HG03558 (cell line): ENCODE data around the gene SMCO2.

ENCODE experiments used
- ATAC-seq: cut with Tn5 transposase; IDR thresholded peaks from one replicate; pipeline ENCODE4 v1.9.1; 2021; ENCODE audit warnings: moderate number of reproducible peaks; ENCODE audit not compliant: unreplicated experiment; ENCODE audit errors: extremely low read depth

SMCO2 gene

DNA sequence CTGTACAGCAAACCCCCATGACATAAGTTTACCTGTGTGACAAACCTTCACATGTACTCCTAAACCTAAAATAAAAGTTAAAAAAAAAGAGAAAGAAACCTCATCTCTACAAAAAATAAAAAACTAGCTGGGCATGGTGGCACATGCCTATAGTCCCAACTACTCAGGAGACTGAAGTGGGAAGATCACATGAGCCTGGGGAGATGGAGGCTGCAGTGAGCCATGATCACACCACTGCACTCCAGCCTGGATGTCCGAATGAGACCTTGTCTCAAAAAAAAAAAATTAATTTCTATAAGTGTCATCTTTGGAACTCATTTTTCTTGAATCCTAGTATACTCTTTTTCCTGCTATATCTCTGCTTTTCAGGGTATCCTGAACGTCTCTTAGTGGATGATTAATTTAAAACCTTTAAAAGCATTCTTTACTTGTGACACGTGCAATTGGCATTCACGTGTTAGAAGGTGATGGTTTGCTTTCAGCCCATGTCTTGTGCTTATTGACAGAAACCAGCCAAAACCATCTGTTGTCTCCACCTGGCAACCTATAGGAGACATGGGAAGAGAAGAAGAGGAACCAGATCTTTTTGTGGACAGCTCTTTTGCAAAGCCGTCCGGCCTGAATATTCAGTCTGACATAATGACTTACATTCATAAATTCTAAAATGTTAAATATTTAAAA, 46.9 kb downstream of the SMCO2 start:
- no peak for ATAC-seq

DNA sequence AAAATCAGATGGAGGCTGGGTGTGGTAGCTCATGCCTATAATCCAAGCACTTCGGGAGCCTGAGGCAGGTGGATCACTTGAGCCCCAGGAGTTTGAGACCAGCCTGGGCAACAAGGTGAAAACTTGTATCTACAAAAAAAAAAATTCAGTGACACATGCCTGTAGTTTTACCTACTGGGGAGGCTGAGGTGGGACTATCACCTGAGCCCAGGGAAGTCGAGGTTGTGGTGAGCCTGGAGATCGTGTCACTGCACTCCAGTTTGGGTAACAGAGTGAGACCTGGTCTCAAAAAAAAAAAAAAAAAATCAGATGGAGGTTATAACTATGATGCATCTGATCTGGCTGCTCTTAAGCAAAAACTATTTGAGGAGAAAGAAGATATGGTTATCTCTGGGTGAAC, 50.9 kb downstream of the SMCO2 start:
- no peak for ATAC-seq

DNA sequence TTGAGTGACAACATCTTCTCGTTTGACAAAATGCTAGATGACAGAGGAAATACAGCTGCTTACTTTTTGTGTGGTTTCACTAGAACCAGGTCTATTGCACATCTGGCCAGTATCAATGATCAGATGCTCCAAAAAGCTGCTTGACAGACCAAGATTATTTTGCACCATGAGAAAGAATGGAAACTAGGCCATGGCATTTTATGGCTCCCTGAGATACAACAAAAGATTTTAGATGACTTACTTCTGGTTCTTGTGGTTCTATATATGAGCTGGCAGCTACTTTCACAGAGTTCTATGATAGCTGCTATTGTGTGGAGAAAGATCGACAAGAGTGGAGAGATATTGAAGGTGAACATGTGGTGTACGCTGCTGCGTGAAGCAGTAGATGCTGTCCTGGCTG, 51.6 kb downstream of the SMCO2 start:
- peak; percentile 90 for ATAC-seq

DNA sequence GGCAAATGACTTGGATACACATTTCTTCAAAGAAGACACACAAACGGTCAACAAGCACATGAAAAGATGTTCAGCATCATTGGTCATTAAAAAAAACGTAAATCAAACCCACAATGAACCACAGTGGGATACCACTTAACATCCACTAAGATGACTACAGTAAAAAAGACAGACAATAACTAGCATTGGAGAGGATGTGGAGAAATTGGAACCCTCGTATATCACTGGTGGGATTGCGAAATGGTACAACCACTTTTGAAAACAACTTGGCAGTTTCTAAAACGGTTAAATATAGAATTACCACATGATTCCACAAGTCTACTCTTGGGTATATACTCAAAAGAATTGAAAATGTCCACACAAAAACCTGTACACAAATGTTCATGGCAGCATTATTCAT, 52.2 kb downstream of the SMCO2 start:
- ATAC-seq: no peak

DNA sequence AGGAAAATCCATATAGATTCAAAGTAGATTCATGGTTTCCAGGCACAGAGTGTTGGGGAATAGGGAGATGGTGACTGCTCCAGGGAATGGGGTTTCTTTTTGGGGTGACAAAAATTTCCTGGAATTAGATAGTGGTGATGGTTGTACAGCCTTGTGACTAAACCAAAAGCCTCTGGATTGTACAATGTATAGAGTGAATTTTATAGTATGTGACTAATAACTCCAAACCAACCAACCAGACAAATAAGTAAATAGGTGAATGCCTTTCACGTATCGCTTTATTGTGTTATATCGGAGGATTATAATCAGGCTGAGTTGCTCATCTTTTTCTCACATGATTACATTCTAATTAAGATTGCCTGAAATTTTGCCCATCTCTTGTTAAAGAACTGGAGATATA, 52.8 kb downstream of the SMCO2 start:
- ATAC-seq: no peak

DNA sequence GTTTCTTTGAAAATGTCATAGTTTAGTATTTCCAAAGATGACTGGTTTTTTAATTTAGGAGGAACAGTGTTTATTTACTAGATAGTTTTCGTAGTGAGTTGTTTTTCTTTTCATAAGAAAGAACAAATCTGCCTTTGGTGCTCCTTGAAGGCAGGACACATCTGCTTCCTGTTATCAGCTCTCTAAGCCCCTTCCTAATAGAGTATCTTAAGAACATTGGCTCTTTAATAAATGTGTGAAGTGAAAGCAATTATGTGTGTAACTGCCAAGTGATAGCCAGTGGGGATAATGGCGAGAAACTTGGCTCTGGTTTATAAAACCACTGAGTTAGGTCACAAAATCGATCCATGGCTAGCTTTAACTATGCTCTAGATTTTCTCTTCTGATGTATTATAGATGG, 54.0 kb downstream of the SMCO2 start:
- ATAC-seq: no peak

DNA sequence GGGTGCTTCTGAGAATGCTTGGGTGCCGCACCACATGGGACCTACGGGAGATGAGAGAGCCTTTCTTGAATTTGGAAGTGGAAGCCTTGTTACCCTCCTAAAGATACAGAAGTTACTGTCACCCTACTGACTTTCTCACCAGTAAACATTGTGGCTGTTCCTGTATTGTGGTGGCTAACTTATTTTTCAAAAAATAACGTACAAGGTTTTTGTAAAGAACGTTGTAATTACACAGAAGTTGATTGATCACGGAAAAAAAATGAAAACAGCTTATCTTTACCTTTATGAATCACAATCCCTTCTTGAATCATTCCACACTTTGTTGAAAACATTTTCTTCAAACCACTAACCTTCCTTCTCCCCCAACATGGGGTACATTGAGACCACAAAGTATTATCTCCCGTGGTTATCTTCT, 55.5 kb downstream of the SMCO2 start:
- no peak for ATAC-seq

DNA sequence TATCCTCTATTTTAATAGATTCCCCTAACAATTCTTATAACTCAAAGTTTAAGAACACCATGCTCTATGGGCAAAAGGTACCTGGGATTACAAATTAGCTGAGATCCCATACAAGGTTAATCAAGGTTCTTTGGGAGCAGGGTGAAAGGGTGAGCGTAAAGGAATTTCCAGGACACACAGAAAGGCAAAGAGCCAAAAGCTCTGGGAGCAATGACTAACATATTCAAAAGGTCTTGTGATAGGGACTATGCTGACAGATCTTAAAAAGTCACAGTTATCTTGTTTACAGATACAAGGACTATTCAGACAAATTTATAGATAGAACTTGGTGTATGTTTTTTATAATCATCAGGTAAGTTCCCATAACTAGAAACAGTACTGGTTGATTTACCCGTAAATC, 58.0 kb downstream of the SMCO2 start:
- ATAC-seq: no peak

DNA sequence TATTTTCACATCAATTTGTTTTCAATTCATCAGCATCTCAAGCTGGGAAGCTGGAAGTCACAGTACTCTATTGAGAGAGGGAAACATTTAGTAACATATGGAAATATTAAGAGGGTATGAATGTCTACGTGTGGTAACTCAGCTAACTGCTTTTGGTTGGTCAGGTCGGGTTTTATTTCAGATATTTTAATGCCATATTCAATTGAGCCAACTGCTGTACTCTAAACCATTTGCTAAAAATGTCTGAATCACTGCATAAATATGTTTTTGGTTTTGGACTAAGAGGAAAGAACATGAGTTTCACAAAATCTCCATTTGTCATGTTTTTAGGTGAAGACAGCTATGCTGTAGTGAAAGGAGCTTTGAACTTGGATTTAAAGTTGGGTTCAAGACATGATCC, 58.6 kb downstream of the SMCO2 start:
- ATAC-seq: no peak

DNA sequence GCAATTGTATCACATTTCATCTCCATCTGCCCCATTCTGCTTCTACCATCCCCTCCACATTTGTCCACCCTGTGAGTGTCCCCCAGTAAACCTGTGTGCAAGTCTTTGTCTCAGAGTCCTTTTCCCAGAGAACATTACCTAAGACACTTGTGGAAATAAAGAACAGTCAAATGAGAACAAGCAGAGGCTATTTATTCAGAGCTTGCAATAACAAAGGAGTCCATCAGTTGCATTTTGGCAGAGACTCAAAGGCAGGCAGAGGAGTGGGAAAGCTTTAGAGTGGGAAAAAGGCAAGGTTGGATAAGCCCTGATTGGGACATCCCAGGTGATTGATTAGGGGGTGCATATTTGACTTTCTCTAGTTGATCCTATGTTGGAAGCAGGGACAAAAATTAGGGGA, 59.2 kb downstream of the SMCO2 start:
- no peak for ATAC-seq

DNA sequence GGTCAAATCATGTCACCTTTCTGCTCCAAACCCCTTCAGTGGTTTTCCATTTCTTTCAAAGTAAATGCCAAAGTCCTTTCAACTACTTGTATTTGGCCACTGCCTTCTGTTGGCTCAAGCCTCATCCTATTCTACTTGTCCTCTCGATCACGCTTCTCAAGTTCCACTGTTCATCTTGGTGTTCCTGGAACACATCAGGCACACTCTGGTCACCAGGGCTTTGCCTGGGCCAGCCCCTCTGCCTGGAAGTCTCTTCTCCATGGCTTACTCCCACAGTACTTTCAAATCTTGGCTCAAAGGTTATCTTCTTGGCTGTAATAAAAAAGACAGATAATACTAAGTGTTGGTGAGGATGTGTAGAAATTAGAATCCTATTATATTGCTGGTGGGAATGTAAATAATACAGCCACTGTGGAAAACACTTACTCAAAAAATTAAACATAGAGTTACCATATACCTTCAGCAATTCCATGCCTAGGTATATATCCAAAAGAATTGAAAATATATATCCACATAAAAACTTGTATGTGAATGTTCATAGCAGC, 60.2 kb downstream of the SMCO2 start:
- ATAC-seq: no peak

DNA sequence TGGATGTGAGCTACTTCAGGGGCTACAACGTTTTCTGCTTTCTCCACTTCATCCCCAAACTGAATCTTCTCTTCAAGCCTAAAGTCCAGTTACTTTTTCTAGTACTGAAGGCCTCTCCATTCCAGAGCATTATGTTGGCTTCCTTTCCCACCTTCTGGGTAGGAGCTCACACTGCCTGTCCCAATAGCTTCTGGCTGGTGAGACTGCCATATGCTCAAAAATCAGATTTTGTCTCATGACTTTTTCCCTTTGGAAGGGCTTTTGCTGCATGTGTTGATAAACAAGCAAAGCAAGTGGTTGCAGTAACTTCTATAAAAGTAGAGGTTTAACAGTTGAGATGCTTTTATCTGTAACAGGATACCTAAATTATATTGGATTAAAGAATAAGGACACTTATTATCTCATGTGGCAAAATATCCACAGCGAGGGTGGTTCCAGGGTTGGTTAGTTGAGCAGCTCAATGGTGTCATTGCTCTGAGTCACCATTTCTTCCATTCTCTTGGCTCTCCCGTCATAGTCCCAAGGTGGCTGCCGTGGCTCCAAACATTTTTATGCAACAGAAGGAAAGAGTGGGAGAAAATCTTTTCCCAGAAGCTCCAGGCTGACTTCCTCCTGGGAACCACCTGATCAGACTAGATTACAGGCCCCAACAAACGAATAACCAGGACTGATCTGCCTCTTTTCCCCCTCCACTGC, 62.3 kb downstream of the SMCO2 start:
- no peak for ATAC-seq

DNA sequence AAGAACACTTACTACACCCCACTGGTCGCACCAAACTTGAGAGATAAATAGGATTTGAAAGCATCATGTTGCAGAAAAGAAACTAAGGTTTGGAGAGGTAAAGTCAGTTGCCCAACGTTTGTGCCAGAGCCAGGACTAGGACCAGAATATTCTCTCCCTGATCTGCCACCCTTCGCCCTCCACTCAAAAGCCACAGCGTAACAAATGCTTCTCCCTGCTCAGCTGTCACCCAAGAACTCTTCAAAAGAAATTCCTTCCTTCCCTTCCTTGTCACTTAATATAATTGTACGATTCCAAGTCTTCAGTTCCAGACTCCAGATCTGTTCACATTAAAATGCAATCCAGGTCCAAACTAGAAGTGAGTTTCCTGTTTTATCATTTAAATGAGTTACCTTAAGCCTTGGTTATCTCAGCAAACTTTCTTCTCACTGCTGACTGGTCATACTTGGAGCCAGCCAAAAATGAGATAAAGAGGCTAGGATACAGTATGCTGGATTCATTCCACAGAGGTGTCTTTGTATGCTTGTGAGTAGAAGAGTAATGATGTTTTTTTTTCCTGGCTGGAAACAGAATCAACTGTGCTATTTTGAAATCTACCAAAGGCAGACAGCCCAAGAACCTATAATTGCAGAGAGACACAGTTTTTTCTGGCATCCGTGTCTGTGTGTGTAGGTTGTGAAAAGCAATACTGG, 64.6 kb downstream of the SMCO2 start:
- no peak for ATAC-seq

DNA sequence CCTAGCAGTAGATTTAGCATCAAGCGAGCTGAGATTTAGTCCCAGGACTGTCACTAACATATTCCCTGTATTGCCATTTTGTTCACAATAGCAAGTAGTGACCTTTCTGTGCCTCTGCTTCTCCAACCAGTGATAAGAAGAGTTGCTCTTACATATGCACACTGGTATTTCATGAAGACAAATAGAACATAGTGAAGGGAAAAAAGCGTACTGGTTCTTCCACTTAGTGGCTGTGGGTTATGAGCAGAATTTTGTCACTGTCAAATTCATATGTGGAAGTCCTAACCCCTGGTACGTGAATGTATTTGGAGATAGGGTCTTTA, 65.1 kb downstream of the SMCO2 start:
- ATAC-seq: no peak

DNA sequence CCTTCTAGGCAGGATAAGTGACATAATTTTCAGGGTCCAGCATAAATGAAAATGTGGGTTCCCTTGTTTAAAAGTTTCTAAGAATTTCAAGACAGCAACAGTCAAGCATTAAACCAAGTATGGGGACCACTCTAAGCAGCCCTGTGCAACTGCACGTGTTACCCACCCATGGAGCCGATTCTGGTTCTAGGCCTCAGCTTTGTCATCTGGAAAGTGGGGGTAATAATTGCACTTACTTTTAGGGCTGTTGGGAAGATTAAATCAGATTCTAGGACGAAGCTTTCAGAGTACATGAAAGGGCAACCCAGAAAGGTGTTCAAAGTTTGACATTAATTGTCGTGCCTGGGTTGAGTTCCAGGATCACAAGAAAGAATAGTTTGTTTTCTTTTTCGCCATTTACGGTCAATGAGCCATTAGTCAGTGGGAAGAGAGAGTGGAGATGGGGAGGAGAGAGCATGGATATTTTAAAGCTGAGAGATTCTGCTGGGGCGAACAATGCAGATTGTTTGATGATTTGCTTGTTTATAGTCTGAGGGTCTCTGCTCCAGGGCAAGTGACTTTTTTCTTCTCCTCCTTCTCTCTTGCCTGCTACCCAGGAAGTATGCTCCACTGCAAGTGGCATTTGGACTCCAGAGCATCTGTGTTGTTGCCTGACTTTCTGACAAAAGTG, 66.8 kb downstream of the SMCO2 start:
- no peak for ATAC-seq

DNA sequence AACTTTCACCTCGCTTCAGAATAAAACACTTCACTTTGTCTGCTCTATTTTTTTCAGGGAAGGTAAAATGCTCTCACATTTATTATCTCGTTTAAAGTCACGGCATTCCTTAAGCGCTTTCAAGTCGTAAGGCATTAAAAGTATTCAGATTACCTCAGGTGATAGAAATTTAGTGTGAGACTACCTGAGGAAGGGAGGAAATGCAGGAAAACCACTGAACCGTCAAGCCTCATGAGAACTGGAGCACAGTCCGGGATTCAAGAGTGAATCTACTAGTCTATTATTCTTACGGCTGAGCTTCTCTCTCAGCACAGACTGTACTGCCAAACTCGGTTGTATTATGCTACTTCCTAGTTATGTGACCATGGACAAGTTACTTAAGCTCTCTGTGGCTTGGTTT, 69.1 kb downstream of the SMCO2 start:
- ATAC-seq: no peak

DNA sequence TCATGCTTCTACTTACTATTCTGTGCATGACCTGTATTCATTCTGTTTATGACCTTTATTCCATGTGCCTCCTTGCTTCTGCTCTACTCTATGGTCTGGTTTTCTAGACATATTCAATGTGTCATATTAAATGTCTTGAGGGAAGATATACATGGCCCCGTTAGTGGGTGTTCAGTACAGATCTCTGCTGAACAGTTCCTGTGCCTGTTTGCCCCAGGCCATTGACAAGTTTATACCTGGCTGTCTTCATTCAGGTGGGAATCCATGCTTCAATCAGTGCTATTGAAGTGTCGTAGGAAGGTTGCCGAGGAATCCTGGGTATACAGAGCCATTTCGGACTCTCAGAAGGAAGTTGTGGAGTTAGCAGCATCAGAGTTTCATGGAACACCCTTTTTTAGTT, 70.1 kb downstream of the SMCO2 start:
- no peak for ATAC-seq

DNA sequence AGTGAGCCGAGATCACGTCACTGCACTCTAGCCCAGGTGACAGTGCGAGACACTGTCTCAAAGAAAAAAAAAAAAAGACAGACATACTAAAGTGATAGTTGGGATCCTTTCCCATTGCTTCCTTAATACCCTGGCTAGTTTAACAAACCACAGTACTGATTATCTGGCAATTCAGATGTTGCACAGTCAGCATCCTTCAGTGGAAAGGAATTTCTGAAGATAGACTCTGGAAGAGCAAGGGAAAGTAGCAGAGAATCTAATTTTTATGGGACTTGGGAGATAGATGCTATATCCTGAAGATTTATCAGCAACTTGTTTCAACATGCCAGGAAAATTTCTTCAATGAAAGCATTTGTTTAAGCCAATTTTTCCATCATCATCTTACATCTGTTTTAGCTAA, 71.0 kb downstream of the SMCO2 start:
- ATAC-seq: no peak

DNA sequence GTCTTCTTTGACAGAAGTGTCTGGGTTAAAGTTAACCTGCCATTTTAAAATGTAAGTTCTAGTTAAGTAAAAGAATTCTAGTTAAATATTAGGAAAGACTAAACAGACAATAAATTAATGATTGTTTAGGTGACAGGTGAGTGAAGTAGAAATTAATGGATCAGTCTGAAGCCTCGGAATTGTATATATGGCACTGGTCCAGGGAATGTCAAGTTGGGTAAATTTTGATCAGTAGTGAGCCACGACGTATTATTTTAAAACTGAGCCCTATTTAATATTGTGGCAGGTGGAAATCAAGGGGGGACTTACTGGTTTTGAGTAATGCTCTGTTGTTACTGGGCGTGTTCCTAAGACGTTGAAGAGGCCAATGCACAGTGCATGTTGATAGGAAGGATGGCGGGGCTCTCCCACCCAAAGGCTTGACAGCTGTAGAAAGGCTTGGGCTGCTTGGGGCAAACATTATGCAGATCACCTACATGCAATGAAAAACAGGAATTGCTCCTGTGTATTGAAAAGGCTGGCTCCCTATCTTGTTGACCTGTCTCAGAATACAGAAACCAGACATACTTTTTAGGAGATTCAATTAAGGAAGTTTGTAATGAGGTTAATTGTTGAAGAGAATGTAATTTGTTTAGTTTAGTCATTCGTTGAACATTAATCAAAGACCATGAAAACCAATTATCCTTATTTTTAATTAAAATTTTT, 71.6 kb downstream of the SMCO2 start:
- ATAC-seq: no peak

DNA sequence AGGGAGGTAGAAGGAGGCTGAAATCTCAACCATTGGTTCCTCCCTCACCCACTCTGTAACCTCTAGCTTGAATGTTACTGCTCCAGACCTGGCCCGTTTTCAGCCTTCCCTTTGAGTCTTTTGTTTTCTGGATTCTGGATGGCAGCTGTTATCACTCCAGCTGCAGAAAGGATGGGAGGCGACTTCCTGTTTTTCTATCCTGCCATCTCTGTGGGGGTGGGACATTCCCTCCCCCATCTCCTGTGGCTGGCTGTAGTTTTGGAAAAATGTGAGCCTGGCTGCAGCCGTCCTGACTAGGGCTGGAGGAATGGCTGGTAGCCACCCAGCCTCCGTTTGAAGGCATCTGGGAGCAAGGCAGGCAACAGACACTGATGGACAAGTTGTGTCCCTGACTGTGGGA, 74.5 kb downstream of the SMCO2 start:
- ATAC-seq: no peak
